Measurements from ENCODE around the gene GGT5.

DNA sequence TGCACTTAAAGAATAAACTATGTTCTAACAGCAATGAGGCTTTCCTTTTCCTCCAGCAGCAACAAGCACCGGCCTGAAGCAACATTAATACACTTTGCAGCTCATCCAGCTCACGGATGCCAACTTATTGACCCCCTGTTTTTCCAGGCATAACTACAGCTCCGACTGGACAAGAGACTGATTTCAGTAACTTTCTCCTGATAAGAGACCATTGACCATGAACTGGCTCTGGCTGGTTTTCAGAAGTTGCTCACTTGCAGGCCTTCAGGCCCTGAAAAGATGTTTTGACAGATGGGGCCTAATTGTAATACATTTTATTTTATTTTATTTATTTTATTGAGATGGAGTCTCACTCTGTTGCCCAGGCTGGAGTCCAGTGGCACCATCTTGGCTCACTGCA, 27.5 kb downstream of the GGT5 start:
- no peak for TF ChIP-seq SIN3A (IDR thresholded peaks at IDR 0.05; ENCODE audit: borderline replicate concordance, insufficient read depth, low read length)
- TF ChIP-seq FOXP2 (optimal IDR thresholded peaks at IDR 0.05; ENCODE audit: borderline replicate concordance, extremely low read depth, extremely low read length, insufficient read depth), result no peak
- no peak for TF ChIP-seq POLR2AphosphoS5 (IDR thresholded peaks at IDR 0.05; ENCODE audit: low read depth, low read length)
- TF ChIP-seq REST (IDR thresholded peaks at IDR 0.05; ENCODE audit: insufficient read depth in 1 of 2, low read depth in 2 of 2, low read length in 2 of 2), result no peak
- no peak for TF ChIP-seq TAF1 (IDR thresholded peaks at IDR 0.05; ENCODE audit: borderline replicate concordance, insufficient read depth, low read length)
